Hepatic stellate cell (primary cell): ENCODE measurements around the gene KIAA0930.

Source experiments
- DNase-seq: peaks from one replicate; pipeline ENCODE4 v3.0.0; 2011; ENCODE audit warnings: low spot score

Gene KIAA0930

DNA sequence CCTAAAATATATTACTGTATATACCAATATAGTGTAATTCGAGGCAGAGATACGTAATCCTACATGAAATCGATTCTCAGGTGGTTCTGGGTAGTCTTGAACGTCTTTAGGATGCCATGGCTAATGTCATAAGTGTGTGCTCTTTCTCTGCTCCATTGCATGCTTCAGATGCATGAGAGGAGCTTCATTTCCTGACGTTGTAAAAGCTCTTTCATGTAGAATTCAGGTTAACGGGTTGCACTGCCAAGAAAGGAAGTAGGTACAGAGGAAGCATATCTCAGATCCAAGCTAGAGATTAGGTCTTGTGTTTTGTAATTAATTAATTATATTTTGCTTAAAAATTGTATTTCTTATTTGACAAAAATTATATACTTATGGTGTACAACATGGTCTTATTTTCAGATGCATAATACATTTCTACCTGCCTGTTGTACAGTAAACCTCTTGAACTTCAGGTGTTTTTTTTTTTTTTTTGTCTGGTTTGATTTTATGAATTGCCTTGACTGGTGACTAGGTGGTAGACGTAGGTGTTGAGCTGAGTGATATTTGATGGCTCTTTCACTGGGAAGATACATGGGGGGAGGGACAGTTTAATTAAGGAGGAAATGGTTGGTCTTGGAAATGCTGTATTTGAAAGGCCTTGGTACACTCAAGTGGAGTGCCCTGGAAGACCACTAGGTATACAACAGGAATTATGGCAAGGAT is 67.7 kb downstream of the KIAA0930 start:
- DNase-seq, result no peak

DNA sequence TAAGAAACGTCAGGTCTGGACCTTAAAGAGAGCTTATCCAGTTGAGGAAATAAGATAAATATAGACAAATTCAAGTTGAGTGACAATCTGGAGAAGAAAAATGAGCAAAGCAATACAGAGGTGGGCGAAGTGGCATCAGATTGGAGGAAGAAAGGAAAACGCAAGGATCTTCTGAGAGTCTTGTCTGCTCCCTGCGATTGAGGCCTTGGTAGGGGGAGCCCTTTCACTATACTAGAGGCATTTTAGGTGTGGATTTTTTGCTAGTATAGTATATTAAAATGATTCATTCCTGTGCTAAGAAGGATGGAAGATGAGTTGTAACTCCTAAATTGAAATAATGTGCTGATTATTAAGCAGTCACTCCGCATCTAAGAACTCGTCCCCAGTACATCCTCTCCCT is 68.9 kb downstream of the KIAA0930 start:
- no peak for DNase-seq

DNA sequence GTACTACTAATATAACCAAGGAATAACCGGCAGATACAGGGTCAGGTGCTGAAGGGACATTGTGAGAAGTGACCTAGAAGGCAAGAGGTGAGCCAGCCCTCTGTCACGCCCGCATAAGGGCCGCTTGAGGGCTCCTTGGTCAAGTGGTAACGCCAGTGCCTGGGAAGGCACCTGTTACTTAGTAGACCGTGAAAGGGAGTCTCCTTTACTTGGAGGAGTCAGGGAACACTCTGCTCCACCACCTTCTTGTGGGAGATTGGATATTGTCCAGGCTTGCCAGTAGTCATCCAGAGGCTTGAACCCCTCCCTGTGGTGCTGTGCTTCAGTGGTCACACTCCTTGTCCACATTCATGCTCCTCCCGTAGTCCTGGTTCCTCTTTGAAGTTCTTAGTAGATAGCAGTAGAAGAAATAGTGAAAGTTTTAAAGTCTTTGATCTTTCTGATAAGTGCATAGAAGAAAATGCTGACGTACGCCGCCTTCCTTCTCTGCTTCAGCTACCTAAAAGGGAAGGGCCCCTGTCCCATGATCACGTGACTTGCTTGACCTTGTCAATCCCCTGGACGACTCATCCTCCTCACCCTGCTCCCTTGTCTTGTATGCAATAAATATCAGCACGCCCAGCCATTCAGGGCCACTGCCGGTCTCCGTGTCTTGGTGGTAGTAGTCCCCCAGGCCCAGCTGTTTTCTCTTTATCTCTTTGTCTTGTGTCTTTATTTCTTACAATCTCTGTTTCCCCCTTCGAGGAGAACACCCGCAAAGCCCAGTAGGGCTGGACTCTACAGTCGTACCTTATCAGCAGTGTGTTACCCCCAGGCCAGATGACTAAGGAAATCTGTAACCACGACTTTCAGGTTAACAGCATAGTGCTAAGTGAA is 70.9 kb downstream of the KIAA0930 start:
- no peak for DNase-seq

DNA sequence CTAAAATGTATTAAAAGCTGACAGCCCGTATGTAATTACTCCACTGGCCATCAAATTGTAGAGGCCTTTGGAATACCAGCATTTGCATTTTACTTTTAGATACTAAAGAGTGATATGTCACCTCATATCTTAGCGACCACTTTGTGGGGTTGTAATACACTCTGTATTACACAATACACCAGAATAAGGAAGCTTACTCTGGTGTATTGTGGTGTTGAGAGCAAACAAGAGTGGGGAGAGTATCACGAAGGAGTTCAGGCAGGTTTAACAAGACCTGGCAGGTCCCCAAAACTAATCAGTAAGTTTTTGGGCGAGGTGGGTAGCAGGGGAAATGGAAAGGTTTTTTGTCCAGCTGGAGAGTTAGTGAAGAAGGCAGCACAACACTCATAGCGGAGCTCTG is 73.8 kb downstream of the KIAA0930 start:
- DNase-seq, result no peak

DNA sequence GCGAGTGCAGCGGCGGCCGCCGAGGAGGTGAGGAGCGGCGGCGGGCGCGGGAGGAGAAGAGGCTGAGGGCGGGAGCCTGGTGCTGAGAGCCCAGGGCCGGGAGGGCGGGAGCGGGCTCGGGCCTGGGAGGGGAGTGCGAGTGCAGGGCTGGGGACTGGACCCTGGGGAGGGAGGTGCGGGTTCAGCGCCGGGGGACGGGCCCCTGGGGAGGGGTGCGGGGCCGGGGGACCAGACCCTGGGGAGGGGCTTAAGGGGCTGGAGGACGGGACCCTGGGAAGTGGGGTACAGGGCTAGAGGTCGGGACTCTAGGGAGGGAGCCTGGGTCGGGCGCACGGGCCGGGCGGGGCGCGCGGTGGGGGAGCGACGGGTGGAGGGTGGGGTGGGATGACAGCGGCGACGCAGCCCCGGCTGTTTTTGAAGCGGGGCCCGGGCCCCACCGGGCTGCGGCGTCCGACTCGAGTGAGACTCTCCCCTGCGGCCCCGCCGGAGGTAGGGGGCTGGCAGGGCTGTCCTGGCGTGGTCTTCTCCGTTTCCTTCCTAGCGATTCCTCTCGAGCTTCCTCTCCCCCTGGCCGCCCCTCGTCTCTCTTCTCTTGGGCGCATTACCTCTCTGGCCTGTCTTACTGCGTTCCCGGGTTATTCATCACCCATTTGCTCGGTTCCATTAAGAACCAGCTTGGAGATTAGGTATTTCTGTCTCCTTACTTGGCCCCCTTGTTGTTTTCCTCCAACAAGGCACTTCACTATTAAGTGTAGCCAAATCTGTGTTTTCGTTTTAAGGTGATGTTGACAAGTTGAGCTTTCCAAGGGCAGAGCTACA is 76.2 kb downstream of the KIAA0930 start:
- peak; percentile 26 for DNase-seq

DNA sequence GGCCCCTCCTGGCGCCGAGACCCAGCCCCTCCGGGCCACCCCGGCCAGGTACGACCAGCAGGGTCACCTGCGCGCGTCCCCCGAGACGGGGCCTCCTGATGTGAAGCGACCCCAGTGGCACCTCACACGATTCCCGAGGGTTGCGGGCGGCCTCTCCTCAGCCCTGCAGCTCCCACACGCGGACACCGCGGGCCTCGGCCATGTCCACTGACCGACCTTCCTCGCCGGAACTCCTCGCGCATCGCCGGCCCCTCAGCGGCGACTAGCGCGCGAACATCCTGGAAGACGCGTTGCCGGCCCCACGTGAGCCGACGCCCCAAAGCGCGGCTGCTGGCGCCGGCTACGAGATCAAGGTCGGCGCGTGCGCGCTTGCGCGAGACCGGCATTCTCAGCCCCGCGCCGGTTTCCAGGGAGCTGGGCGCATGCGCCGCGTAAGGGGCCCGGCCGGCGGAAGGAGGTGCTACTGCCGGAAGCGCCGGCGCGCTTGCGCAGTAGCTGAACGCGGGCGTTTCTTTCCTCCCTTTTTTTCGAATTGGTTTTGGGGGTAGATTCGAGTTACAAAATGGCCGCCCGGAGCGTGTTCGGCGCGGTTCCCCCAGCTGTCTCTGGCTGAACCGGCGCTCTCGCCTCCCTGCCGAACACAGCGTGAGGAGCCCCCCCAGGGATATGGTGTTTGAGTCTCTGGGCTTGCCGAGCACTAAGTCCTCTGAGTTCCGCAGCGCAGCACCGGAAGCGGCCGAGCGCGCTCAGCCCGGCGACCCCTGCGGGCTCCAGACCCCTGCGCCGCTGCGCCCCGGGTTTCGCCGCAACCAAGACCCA is 77.0 kb downstream of the KIAA0930 start, which contains the start of gene NUP50:
Gene NUP50, plus strand, starts transcription at position 475 of the 819 bp plus-strand sequence. CDS start 4,253 bp downstream, outside the sequence.
- peak; percentile 99 for DNase-seq

DNA sequence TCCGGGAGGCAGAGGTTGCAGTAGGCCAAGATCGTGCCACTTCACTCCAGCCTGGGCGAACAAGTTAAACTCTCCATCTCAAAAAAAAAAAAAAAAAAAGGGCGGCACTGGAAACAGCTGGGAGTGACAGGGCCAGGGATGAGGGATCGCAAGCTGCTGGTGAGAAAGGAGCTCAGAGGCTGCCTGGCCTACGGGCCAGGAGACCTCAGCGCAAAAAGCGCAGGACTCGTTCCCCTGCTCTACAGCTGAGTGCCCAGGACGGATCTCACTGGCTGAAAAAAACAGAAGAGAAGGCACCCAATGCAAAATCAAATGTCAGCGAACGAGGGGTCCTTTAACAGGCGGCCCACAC is 77.6 kb downstream of the KIAA0930 start:
- DNase-seq, result peak; percentile 53

DNA sequence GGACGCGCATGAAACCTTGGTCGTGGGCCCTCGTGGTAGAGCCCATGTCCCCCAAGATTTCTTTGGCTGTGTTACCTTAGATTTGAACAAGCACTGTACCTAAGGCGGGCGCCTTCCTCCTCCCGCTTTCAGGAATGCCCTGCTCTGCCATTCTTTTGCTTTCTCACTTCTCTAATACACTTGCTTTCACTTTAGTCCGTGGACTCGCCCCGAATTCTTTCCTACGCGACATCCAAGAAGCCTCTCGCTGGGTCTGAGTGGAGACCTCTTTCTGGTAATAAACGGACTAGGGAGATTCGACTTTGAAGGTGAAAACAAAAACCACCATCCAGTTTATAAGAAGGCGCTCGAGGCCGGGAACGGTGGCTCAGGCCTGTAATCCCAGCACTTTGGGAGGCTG is 78.2 kb downstream of the KIAA0930 start:
- DNase-seq, result no peak

DNA sequence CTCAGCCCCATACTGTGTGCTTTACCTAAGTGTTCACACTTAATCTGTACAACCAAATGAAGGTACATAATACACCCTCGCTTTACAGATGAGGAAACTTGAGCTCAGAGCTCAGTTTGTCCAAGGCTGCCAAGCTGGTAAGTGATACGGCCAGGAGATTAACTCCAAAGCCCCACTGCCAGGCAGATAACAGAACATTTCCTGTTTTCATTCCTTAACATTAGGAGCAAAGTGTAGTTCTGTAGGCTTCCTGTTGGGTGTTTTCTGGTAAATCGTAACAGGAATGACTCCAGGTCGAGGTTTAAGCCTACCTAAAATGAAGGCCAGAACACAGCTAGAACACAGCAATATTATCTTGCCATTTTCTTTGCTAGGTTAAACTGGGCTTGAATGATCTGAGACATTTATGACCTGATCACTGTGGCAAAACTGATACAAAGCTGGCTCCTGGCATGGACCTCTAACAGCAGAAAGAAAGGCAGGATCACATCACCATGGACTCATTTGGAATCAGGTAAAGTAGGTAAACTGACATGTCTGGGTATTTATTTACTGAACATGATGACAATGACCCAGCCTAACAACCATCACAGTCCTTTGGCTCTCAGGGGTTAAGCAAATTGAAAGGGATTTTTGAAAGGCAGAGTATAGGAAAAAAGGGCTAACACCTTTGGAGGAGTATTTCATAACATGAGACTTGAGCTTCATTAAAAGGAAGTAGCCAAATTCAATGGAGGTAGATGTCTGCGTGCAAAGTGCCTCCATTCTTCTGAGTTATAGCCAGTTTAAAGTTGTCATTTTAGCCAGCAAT is 80.8 kb downstream of the KIAA0930 start:
- no peak for DNase-seq

DNA sequence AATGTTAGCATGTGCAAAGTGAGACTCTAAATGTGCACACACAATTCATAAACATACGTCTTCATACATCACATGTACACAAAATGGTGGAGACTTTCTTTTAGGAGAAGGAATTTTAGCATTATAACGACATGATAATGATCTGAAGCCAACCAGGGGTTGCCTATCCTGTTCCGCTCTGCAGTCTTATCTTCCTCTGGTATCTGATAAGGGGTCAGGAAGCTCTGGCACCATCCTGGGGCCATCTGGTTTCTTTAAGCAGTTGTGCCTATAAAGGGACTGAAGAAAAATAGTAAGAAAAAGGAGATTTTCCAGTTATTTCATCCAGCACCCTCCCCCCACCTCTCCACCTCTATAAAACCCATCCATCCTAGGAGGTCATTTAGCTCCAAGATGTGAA is 82.8 kb downstream of the KIAA0930 start:
- no peak for DNase-seq

DNA sequence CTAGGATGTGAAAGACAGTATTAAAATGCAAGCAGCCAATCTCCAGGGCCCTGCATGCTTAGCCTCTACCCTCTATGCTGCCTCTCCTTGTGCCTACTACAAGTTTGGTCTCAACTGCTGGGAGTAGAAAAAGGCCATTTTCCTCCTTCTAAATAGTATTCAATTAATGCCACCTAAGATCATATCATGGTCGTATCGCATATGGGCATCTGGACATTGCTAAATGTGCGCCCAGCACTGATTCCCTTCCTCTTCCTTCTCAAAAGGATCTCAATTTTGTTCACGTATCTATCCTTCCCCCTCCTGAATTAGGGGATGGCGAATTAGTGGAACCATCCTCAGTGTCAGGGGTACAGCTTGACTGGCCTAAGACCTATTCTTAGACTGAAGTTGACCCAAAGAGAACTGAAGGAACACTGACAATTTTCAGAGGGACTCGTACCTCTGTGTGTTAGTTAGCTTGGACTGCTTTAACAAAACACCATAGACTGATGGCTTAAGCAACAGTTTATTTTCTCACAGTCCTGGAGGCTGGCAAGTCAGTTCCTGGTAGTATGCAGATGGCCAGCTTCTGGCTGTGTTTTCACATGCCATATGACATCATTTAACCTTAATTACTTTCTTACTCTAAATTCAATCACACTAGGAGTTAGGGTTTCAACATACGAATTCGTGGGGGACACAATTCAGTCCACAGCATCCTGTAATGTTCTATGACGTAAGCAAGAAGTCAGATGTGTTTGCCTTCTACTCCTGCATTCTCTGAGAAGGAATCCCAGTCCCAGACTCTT is 85.4 kb downstream of the KIAA0930 start:
- no peak for DNase-seq

DNA sequence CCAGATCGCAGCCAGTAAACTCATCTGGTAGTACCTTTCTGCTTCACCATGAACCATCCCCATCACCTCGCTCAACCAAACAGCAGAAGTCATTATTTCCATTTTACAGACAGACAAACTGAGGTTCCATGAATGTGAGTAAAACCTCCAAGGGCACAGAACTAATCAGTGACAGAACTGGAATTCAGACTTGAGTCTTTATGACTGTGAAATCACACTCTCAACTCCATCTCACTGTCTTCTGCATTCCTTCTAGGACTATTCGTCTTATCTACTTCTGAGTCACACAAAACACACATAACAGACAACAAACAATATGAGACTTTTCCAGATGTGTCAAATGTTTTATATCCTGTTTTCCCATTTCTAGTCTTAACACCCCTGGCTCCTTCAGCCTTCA is 86.3 kb downstream of the KIAA0930 start:
- DNase-seq, result no peak

DNA sequence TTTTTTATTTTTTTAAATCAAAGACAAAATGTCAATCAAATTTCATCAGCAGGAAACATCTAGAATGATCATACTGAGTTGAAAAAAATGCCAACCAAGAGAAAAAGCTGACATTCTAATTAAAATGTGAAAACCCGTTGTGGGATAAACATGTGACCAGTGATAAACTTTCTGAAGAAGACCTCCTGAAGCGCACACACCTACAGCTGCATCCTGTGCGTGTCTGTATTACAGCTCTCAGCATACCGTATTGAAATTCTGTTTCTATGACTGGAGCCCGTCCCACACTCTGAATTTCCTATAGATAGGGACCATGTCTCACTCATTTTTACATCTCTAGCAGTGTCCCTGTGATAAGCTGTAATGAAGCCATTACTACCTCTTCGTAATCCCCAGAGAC is 89.2 kb downstream of the KIAA0930 start:
- no peak for DNase-seq

DNA sequence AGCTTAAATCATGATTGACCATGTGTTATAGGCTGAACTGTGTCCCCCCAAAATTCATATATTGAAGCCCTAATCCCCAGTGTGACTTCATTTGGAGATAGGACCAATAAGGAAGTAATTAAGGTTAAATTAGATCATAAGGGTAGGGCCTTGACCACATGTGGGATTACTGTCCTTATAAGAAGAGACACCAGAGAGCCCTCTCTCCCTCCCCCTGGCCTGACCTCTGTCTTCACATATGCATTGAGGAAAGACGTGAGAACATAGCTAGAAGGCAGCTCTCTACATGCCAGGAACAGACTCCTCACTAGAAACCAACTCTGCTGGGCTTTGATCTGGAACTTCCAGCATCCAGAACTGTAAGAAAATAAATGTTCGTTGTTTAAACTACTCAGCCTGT is 90.6 kb downstream of the KIAA0930 start:
- no peak for DNase-seq

DNA sequence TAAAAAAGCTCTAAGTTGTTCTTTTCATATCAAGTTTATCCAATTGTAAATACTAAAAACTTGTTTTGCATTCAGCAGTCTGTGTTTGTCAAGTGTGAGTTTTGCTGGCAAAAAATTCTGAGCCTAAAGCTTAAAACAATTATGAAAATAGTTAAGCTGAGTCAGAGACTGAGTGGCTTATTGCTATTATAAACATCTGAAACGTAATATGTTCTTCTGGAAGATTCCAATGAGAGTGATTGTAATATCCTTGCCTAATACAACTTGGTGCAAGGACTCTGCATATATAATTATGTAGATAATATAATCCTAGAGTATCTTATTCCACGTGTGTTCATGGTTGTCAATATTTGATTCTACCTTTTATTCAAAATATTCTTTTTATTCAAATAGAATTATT is 91.0 kb downstream of the KIAA0930 start:
- peak; percentile 22 for DNase-seq

DNA sequence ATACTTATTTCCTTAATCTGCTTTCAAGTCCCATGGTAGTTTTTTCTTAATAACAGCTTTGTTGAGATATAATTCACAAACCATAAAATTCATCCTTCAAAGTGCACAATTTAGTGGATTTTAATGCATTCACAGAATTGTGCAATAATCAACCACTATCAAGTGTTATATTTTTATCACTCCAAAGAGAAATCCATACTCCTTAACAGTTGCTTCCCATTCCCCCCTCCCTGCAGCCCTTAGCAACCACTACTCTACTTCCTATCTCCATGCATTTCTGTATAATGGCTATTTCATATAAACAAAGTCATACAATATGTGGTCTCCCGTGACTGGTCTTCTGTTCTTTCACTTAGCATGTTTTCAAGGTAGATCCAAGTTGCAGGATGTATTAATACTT is 95.8 kb downstream of the KIAA0930 start:
- DNase-seq, result no peak

DNA sequence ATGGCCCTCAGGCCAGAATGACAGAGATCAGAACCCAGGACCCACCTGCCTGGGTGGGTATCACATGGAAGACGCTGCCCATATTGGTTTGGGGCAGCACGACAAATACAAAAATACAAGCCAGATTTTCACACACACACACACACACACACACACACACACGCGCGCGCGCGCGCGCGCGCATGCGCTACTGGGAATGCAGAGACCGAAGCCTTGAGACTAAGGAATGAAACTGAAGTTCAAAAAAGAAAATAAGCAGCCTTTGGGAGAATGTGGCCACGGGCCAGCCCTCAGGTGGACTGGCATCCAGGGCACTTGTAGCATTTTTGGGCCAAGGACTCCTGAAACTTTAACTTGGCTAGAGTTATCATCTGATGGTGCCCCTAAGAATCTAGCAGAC is 98.3 kb downstream of the KIAA0930 start:
- no peak for DNase-seq
